CD4-positive, alpha-beta T cell treated with Interleukin-17A for 4 hours (primary cell): ENCODE data around the gene RPL21.
A peak's percentile ranks its signal among the peaks of the same experiment; 100 is the strongest.
"Not testable (repeated sequence)": the region's sequence is repeated elsewhere in the genome, so short reads cannot be mapped to it uniquely, and the experiment has no call there.

ENCODE experiments used
- DNase-seq: peaks from one replicate; pipeline ENCODE4 v3.0.0-alpha.2; 2020; ENCODE audit warnings: mixed read lengths

The RPL21 gene

DNA sequence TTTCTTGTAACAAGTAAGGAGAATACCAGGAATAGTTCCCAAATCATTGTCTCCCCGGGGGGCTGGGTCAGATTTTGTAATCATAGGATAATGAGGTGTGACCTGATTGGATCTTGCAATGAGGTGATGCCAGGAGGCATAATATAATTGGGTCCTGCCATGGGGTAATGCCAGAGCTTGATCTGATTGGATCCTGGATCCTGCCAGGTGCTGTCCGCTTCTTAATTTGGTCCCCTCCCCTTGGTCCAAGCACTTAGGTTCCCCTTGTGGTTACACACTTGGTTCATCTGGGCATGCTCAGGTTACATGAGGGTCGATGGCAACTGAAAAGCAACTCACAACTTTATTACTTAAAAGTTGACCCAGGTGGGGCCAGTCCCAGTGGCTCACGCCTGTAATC lies 39.4 kb downstream of the RPL21 start:
- no peak for DNase-seq

DNA sequence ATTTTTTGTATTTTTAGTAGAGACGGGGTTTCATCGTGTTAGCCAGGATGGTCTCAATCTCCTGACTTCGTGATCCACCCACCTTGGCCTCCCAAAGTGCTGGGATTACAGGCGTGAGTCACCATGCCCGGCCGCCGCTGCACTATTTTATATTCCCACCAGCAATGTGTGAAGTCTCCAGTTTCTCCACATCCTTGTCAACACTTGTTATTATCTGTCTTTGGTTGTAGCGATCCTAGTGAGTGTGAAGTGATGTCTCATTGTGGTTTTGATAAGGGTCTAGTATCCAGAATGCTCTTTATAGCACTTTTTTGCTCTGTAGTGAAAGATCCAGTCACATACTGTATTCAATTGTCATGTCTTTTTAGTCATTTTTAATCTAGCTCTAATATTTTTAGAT lies 40.6 kb downstream of the RPL21 start:
- not testable (repeated sequence) for DNase-seq

DNA sequence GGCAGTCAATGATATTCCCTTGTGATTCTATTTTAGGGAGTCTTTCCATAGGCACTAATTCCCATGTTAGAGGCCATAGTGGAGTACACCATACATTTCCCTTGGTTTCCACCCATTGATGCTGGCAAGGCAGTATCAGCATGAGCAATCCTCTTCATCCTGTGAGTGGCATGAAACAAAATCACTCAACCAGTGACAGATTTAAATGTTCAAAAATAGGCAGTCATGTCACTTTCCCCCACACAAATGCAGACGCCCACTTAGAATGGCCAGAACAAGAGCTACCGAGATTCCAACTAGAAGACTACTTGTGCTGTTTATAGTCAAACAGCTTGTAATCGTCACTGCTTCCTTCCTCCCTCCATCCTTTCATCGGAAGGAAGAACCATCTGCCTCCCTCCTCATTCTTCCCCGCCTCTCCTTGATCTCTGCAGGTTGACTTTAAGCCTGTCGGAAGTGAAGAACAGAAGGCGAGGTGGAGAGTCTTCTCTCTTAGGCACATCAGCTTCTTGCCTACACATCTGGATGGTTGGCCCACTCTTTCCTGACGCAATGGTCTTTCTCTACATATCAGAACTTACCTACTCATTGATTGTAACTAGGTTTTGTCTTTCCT lies 41.8 kb downstream of the RPL21 start:
- DNase-seq, result peak; percentile 41

DNA sequence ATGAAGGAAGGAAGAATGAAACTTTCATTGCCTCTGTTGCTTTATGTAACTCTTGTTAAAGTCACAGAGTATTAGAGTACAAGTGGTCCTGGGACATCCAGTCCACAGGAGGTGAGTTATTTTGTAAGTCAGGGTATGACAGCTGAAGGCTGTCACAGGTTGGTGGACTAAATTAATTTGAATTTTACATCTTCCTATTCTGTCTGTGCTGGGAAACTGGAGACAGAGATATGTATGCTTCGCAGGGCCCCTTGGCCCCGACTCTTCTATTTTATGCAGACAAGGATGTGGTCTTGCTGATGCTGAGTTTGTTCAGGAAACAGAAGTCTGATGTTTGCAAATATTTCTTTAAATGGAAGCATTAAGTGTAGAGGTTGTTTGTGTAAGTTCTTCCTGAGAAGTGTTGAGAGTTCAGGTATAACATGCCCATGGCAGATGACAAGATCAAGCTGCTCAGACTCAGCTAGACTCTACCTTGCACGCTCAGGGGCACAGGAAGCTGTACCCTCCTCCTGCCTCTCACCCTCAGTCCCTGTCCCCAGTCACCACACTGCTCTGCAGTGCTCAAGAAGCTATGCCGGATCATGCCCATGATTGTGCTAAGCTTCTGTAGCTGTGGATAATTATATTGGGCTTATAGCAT lies 42.6 kb downstream of the RPL21 start:
- DNase-seq, result peak; percentile 55

DNA sequence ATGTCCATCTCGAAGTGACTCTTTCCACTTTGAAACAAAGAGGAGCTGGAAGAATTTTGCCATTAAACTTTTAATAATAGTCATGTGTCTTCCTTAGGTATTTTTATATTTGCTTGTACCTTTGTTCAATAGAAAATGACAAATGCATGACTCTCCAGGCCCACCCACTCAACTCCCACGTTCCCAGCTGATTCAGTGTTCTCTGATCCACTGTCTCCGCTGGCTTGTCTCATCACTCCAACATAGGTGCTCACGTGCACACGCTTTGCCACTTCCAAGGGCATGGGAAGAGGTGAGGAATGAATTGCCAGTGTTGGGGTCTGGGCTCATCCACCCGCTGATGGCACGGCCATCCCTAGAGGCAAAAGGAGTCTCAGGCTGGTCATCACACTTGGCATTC lies 43.7 kb downstream of the RPL21 start:
- DNase-seq, result no peak

DNA sequence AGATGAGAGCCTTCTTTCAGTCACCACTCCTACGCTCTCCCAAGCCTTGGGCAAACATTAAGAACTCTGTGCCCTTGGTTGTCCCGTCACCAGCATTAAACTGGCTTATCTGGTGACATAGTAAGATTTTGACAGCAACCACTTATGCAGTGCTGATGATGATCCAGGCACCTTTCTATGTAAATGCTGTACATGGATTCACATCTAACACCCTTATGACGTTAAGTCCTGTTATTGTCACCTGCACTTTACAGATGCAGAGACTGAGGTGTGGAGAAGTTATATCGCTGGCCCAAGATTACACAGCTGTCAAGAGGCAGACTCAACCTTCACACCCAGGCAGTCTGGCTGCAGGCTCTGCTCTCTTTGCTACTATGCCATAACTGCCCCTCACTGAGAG lies 44.3 kb downstream of the RPL21 start:
- DNase-seq, result no peak

DNA sequence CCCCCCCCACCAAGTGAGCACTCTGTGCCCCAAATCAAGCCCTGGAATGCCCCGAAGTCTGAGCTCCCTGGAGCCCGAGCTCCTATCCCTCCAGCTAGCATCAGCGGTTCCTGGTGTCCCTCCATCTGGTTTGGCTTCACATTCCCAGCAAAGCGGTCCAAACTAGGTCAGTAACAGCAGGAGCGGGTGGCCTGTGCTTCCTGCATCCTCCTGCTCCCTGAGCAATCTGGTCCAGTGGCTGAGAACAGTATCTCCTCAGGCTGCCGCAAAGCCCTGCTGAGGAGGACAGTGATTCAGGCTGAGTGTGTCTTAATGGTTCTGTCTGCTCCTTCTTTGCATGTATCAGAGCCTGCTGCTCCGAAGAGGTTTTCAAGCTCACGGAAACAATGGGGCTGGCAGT lies 45.1 kb downstream of the RPL21 start:
- DNase-seq, result no peak

DNA sequence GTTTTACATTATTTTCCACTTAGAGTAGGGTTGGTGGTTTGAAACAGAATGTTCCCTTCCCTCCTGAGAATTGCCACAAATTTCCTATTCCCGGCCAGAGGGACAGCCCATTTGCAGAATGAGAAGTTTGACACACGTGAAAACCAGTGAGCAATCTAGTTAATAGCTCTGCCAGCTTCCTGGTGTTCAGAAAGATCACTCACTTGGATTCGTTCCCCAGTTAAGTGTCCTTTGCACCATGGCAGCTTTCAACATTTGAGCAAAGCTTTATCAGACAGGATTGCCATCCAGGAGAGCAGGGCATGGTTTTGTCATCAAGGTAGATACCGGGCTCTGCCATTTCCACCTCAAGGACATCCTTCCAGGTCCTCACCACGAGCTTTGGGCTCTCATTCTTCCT lies 47.5 kb downstream of the RPL21 start:
- no peak for DNase-seq

DNA sequence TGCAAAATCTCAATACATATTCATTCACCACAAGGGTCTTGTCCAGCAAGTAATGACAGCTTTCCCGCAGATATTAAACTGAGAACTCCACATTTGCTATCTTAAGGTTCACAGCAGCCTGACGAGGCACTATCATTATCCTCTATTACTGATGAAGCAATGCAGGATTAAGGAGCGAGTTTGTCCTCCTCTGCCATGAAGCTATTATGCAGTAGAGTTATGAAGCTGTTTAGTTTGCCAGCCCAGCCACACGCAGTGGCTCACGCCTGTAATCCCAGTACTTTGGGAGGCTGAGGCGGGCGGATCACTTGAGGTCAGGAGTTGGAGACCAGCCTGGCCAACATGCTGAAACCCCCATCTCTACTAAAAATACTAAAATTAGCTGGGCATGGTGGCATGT lies 49.0 kb downstream of the RPL21 start:
- DNase-seq, result not testable (repeated sequence)

DNA sequence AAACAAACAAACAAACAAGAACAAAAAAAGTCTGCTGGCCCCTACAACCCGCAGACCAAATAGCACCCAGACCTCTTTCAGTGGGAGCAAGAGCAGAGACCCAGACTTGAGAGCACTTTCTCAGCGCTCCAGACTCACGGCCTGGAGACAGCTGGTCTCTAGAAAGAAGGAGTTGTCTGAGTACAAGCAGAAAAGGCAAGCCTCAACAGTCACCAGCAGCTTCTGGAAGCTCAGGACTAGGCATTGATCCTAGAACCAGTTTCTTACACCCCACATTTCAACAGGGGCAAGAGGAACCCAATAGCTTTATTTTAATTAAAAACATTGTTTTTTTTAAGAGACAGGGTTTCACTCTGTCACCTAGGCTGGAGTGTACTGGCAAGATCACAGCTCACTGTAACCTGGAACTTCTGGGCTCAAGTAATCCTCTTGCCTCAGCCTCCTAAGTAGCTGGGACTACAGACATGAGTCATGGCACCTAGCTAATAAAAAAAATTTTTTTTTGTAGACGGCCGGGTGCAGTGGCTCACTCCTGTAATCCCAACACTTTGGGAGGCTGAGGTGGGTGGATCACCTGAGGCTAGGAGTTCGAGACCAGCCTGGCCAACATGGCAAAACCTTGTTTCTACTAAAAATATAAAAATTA lies 49.7 kb downstream of the RPL21 start:
- no peak for DNase-seq

DNA sequence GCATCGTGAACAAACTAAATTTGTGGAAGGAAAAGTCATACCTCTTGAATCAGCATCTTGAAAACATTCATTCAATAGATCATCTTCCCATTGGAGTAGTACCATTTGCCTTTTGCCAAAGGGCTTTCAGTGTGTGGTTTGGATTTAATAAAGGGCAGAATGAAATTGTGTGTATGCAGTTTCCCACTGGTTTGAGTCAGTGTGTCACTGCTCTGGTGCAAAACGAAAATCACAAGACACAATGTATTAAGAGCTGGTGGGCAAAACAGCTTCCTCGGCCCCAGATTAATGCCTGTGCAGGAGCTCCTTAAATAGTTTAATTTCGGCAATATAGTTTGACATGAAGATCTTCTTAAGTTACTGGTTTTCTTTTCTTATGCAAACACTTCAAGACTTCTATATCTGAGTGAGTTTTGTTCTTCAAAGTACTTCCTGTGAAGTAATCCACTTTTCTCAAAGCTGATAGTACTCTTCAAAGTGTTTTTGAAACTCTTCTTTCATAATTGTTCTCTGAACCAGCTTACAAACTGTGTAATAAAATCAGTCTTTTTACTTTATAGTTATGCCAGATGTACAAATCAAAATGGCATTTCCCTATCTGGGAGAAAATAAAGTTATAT lies 51.4 kb downstream of the RPL21 start:
- no peak for DNase-seq

DNA sequence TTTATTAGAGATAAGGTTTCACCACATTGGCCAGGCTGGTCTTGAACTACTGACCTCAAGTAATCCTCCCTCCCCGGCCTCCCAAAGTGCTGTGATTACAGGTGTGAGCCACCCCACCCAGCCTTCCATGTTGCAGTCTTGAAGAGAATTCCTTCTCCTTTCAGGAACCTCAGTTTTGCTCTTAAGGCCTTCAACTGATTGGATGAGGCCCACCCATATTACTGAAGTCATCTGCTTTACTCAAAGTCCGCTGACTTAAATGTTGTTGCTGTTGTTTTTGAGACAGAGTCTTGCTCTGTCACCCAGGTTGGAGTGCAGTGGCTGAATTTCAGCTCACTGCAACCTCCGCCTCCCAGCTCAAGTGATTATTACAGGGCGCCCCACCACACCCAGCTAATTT lies 52.7 kb downstream of the RPL21 start:
- DNase-seq, result no peak

DNA sequence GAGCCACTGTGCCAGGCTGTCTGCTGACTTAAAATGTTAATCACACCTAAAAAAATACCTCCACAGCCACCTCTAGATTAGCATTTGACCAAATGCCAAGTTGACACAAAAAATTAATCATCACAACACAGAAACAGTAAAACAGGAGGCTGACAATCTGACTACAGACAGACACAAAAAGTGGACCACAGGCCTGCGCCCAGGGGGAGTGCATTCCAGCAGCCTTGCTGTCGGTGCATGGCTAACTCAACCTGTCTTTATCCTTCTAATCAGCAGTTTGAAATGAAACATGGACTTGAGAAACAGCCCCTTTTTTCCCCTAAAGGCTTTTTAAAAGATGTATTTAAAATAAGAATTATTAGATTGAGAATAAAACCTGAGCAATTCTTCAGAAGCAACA lies 53.3 kb downstream of the RPL21 start:
- DNase-seq, result no peak
